Lower leg skin (tissue), 3 donors: Measurements from ENCODE around the gene SMU1.

Source experiments
- POLR2A ChIP-seq, 2 donors: fragments of 450-650 bp; IDR thresholded peaks; one replicate each; pipeline ENCODE4 v1.6.1; 2016 to 2017; ENCODE audit warnings: antibody characterized with exemption in 2 of 2, mild to moderate bottlenecking in 1 of 2, moderate library complexity in 1 of 2
- TF ChIP-seq, protein P1 (sequence below), 3 donors: fragments of 450-650 bp; IDR thresholded peaks; one replicate each; pipeline ENCODE4 v1.5.1; 2016; ENCODE audit warnings: antibody characterized with exemption in 3 of 3, mild to moderate bottlenecking in 3 of 3, moderate library complexity in 2 of 3

GRCh38 chr9:33042473-33042872 lies 34.0 kb downstream of the SMU1 start:
- TF ChIP-seq, protein P1, sequence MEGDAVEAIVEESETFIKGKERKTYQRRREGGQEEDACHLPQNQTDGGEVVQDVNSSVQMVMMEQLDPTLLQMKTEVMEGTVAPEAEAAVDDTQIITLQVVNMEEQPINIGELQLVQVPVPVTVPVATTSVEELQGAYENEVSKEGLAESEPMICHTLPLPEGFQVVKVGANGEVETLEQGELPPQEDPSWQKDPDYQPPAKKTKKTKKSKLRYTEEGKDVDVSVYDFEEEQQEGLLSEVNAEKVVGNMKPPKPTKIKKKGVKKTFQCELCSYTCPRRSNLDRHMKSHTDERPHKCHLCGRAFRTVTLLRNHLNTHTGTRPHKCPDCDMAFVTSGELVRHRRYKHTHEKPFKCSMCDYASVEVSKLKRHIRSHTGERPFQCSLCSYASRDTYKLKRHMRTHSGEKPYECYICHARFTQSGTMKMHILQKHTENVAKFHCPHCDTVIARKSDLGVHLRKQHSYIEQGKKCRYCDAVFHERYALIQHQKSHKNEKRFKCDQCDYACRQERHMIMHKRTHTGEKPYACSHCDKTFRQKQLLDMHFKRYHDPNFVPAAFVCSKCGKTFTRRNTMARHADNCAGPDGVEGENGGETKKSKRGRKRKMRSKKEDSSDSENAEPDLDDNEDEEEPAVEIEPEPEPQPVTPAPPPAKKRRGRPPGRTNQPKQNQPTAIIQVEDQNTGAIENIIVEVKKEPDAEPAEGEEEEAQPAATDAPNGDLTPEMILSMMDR (IDR thresholded peaks at IDR 0.05): no peak
- TF ChIP-seq POLR2A (IDR thresholded peaks at IDR 0.05): no peak
